Stimulated activated naive CD8-positive, alpha-beta T cell treated with anti-CD3 and anti-CD28 coated beads, Interleukin-15, Interleukin-2, amounts not matched to agents 100 ng/mL and 50 ng/mL, for 24 hours (primary cell): ENCODE measurements around the gene SUSD4.
"Not testable (repeated sequence)": the region's sequence is repeated elsewhere in the genome, so short reads cannot be mapped to it uniquely, and the experiment has no call there.

ENCODE experiments used
- H3K27ac Mint-ChIP-seq: one replicate; pipeline ENCODE4 v1.8.0; 2021; ENCODE audit warnings: mild to moderate bottlenecking, mixed read lengths
- H3K27me3 Mint-ChIP-seq: one replicate; pipeline ENCODE4 v1.8.0; 2021; ENCODE audit warnings: mixed read lengths
- H3K36me3 Mint-ChIP-seq: one replicate; pipeline ENCODE4 v1.8.0; 2021; ENCODE audit warnings: low read depth, mixed read lengths
- H3K4me1 Mint-ChIP-seq: one replicate; pipeline ENCODE4 v1.8.0; 2021; ENCODE audit warnings: low read depth, mixed read lengths
- H3K4me3 Mint-ChIP-seq: one replicate; pipeline ENCODE4 v1.8.0; 2021; ENCODE audit warnings: mild to moderate bottlenecking, mixed read lengths
- H3K9me3 Mint-ChIP-seq: one replicate; pipeline ENCODE4 v1.8.0; 2021; ENCODE audit warnings: mixed read lengths

Gene SUSD4, protein sequence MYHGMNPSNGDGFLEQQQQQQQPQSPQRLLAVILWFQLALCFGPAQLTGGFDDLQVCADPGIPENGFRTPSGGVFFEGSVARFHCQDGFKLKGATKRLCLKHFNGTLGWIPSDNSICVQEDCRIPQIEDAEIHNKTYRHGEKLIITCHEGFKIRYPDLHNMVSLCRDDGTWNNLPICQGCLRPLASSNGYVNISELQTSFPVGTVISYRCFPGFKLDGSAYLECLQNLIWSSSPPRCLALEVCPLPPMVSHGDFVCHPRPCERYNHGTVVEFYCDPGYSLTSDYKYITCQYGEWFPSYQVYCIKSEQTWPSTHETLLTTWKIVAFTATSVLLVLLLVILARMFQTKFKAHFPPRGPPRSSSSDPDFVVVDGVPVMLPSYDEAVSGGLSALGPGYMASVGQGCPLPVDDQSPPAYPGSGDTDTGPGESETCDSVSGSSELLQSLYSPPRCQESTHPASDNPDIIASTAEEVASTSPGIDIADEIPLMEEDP

DNA sequence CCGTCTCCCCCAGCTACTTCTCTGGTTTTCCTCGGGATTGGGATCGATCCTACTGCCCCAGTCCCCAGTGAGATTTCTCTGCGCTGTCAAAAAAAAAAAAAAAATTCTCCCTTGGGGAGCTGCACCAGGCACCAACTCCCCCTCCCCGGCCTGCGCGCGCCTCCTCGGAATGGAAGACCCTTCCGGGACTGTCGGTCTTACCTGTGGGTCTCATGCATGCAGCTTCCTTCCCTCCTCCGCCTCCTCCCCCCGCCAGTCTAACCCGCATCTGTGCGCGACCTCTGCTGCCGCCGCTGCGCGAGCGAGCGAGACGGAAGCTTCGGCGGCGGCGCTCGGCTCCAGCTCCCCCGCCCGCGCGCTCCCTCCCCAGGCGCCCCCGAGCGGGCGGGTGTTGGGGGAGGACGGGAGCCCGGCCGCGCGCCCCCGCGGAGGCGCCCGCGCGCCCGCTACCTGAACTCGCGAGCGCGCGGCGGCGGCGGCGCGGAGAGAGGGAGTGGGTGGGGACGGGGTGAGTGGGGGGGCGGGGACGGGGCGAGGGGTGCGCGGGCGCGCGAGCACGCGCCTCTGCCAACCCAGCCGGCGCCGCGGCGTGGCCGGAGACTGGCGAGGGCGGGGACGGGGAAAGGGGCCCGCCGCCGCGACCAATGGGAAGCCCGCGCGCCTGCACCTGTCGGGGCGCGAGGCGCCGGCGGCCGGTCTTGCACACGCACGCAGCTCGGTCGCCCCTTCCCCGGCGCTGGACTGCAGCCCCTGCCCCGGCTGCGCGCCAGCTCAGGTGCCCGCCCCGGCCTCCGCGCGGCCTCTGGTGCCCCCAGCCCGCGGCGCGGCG lies at the start of gene SUSD4:
Gene SUSD4, minus strand, starts transcription at position 321 of the 829 bp plus-strand sequence. CDS start 751 bp downstream, outside the sequence.
- H3K36me3 Mint-ChIP-seq = no peaks in the 10 kb centered on the region
- H3K27ac Mint-ChIP-seq = no peak within 1 kb of the TSS
- H3K9me3 Mint-ChIP-seq = no peaks in the 10 kb centered on the region
- peaks cover 33% of the 10 kb centered on the region for H3K27me3 Mint-ChIP-seq
- H3K4me1 Mint-ChIP-seq = peaks cover 18% of the 10 kb centered on the region
- peak within 1 kb of the TSS; percentile 77 for H3K4me3 Mint-ChIP-seq

DNA sequence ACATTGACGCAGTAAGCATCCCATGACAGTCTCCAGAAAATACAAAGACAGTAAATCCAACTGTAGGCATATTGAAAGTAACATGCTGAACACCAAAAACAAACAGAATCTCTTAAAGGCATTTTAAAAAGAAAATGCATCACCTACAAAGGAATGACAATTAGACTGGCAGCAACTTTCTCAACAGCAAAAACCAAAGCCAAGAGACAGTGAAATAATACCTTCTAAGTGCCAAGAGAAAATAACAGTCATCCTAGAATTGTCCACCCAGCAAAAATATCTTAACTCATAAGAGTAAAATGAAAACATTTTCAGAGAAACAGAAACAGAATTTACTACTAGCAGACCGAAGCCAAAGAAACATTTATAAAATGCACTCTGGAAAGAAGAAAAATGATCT lies 49.2 kb upstream of the SUSD4 start:
- Mint-ChIP-seq H3K27ac (no peak overlapping the region), H3K4me3 (no peak overlapping the region), H3K27me3 (no peaks in the 10 kb centered on the region), H3K36me3 (no peaks in the 10 kb centered on the region), H3K4me1 (no peaks in the 10 kb centered on the region), H3K9me3 (no peaks in the 10 kb centered on the region)

DNA sequence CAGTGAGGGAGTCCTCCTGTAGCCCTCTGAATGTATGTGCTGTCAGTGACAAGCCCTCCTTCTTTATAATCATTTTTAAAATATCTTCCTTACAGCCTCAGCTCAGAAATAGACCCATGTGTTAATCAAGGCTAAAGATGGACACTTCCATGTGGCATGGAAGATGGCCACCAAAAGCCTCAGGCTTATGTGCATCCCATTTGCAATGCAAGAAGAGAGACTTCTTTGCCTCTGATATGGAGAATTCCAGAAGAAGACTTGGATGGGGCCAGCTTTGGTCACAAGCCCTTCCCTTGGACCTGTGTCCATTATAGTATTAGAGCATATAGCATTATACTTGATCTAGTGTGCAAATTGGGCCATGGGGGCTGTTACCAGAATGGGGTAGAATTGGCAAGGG lies 47.7 kb upstream of the SUSD4 start:
- Mint-ChIP-seq H3K27me3 (no peaks in the 10 kb centered on the region), H3K4me1 (no peaks in the 10 kb centered on the region), H3K36me3 (no peaks in the 10 kb centered on the region), H3K4me3 (no peak overlapping the region), H3K27ac (no peak overlapping the region), H3K9me3 (no peaks in the 10 kb centered on the region)

DNA sequence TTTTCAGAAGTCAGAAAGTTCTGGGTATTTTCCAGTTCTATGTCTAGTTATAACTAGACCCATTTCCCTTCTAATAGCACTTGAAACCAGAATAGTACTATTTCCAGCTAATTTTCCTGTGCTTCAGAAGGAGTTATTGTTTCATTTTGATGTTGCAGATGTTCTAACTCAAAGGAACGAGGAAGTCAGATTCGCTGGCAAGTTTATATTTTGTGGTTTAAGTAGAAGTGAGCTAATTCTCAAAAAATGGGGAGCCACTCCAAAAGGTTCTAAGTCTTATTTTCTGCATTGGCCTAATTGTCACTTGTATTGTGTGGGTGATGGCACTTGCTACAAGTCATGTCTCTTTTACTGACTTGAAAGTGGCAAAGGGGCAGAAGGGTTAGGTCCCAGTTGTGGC lies 47.3 kb upstream of the SUSD4 start:
- no peaks in the 10 kb centered on the region for H3K27me3 Mint-ChIP-seq
- H3K4me3 Mint-ChIP-seq = no peak overlapping the region
- no peaks in the 10 kb centered on the region for H3K36me3 Mint-ChIP-seq
- no peaks in the 10 kb centered on the region for H3K4me1 Mint-ChIP-seq
- no peak overlapping the region for H3K27ac Mint-ChIP-seq
- H3K9me3 Mint-ChIP-seq = no peaks in the 10 kb centered on the region

DNA sequence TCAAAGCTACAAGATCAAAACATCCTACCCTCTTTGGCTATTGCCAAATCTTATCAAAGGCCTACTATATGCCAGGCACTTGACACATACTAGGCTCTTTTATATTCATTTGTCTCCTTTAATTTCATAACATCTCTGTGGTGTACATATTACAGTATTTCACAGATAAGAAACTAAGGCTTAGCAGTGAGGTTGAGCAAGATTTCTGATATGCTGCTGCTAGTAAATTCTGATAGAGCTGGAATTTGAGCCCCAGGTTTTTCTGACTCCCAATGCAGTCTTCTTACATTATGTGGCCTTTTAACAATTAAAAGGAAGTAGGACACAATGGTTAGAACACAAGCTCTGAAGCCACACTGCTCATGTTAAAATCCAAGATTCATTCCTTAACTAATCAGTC lies 46.1 kb upstream of the SUSD4 start:
- Mint-ChIP-seq H3K27ac (no peak overlapping the region), H3K4me1 (peaks cover 2% of the 10 kb centered on the region), H3K36me3 (no peaks in the 10 kb centered on the region), H3K27me3 (no peaks in the 10 kb centered on the region), H3K4me3 (no peak overlapping the region), H3K9me3 (no peaks in the 10 kb centered on the region)

DNA sequence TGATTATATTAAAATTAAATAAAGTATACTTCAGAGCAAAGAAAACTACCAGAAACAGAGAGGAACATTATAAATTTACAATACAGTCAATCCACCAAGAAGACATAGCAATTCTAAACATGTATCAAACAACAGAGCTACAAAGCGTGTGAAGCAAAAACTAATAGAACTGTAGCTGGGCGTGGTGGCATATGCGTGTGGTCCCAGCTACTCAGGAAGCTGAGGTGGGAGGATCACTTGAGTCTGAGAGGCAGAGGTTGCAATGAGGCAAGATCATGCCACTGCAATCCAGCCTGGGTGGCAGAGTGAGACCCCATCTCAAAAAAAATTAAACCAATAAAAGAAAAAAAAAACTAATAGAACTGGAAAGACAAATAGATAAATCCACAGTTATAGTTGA lies 41.5 kb upstream of the SUSD4 start:
- Mint-ChIP-seq H3K9me3 (peaks cover 13% of the 10 kb centered on the region), H3K36me3 (no peaks in the 10 kb centered on the region), H3K27ac (no peak overlapping the region), H3K4me3 (no peak overlapping the region), H3K4me1 (peaks cover 32% of the 10 kb centered on the region), H3K27me3 (no peaks in the 10 kb centered on the region)

DNA sequence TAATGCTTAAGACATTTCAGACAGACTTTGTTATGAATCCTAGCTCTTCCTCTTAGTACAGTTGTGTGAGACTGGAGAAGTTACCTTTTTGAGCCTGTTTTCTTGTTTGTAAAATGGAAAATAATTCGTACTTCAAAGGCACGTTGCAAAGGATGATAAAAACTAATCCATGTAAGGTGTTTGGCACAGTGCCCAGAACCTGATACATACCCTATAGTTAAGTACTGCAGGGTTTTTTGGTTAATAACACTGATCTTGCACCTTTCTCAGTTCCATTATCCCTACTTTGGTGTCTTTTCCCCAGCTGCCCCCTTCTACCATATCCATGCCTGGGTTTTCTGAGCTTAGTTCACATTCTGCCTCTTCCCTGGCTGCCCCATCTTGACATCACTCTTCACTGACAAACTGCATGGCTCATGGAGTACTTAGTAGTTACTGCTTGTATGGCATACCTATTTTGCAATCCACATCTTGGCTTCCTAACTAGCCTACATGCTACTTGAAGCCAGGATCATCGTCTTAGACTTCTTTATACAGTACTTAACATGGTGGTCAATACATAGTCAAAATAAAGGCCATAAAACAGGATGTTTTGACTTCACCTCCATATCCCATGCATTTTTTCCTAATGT lies 39.3 kb upstream of the SUSD4 start:
- Mint-ChIP-seq H3K36me3 (no peaks in the 10 kb centered on the region), H3K4me1 (peaks cover 32% of the 10 kb centered on the region), H3K9me3 (peaks cover 13% of the 10 kb centered on the region), H3K27me3 (no peaks in the 10 kb centered on the region), H3K4me3 (no peak overlapping the region), H3K27ac (no peak overlapping the region)

DNA sequence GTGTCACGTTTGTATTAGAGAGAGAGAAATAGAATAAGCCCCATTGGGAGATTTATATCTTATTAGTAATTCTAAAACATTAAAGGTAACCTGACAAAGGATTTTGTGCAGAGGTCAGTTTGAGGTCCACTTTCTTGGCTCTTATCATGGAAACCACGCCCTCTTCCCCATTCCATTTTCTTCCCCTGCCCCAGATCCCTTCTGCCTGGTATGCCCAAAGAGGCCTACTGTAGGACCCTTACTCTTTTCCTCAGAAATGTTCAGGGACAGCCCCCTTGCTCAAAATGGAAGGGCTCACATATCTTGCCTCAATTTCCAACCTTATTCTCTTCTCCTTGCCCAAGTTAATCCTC lies 38.8 kb upstream of the SUSD4 start:
- peaks cover 13% of the 10 kb centered on the region for H3K9me3 Mint-ChIP-seq

DNA sequence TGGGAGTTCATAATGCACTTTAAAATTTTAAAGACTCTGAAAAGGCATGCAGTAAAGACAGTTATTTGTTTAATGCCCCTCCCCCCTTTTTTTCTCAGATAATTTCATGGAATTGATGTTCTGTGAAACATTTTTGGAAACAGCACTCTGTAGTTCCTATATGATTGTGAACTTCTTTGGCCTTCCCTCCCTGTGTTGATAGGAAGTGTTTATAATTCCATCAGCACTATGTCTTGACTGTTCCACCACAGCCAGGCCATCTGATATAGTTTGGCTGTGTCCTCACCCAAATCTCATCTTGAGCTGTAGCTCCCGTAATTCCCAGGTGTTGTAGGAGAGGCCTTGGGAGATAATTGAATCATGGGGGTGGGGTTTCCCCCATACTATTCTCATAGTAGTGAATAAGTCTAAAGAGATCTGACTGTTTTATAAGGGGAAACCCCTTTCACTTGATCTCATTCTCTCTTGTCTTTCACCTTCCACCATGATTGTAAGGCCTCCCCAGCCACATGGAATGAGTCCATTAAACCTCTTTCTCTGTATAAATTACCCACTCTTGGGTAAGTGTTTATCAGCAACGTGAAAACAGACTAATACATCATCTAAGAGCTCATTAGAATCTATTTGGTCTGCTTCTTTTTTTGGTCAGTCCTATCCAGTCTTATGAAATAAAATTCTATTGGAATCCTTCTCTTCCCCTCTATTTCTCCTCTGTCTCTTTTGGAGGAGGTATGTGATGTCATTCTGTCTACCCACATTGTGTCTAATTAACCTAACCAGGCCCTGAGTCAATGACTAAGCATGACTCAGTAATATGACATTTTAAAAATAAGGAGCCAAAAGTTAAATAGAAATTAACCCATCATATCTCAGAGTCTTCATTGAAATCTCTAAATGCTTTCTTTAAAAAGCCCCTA lies 38.2 kb upstream of the SUSD4 start:
- H3K4me3 Mint-ChIP-seq = no peak overlapping the region
- H3K9me3 Mint-ChIP-seq = peaks cover 13% of the 10 kb centered on the region
- peaks cover 32% of the 10 kb centered on the region for H3K4me1 Mint-ChIP-seq
- no peaks in the 10 kb centered on the region for H3K36me3 Mint-ChIP-seq
- peak overlapping the region; percentile 21 for H3K27ac Mint-ChIP-seq
- no peaks in the 10 kb centered on the region for H3K27me3 Mint-ChIP-seq

More for the DNA sequence above, 38.8 kb upstream of the SUSD4 start:
- Mint-ChIP-seq H3K4me1 (peaks cover 32% of the 10 kb centered on the region), H3K4me3 (no peak overlapping the region), H3K36me3 (no peaks in the 10 kb centered on the region), H3K27ac (peak overlapping the region; percentile 21), H3K27me3 (no peaks in the 10 kb centered on the region)

DNA sequence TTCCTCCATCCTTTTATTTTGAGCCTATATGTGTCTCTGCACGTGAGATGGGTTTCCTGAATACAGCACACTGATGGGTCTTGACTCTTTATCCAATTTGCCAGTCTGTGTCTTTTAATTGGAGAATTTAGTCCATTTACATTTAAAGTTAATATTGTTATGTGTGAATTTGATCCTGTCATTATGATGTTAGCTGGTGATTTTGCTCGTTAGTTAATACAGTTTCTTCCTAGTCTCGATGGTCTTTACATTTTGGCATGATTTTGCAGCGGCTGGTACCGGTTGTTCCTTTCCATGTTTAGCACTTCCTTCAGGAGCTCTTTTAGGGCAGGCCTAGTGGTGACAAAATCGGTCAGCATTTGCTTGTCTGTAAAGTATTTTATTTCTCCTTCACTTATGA lies 35.4 kb upstream of the SUSD4 start:
- not testable (repeated sequence) for H3K4me3 Mint-ChIP-seq, H3K36me3 Mint-ChIP-seq, H3K27ac Mint-ChIP-seq, H3K27me3 Mint-ChIP-seq
- Mint-ChIP-seq H3K9me3 (peaks cover 16% of the 10 kb centered on the region), H3K4me1 (peaks cover 26% of the 10 kb centered on the region)

DNA sequence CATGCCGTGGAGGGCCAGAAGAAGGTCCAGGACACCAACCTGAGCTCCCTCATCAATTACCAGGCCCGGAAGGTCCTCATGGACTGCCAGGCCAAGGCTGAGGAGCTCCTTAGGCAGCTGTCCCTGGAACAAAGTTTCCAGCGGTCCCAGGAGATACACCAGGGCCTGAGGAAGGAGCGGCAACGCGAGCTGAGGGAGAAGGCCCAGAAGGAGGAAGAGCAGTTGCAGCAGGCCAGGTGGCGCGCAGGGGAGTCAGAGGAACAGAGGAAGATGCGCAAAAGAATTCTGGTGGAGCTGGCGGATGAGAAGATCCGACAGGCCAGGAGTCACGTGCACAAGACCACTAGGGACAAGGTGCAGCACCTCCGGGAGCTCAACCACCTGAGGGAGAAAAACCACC lies 30.7 kb upstream of the SUSD4 start:
- Mint-ChIP-seq H3K4me1 (no peaks in the 10 kb centered on the region), H3K27ac (no peak overlapping the region), H3K4me3 (no peak overlapping the region), H3K36me3 (no peaks in the 10 kb centered on the region), H3K9me3 (peaks cover 3% of the 10 kb centered on the region), H3K27me3 (peaks cover 31% of the 10 kb centered on the region)

DNA sequence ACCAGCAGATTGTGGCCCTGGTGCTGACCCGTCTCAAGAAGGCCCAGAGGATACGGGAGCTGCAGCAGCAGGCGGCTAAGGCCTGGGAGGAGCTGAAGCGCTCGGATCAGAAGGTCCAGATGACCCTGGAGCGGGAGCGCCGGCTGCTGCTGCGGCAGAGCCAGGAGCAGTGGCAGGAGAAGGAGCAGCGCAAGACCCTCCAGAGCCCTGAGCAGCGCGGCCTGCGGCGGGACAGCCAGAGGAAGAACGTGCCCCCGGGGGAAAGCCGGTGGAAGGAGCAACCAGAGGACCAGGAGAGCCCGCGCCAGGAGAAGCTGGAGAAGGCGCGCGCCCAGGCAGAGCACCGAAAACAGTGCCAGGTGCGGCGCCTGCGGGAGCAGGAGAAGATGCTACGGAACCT lies 30.3 kb upstream of the SUSD4 start:
- Mint-ChIP-seq H3K27me3 (peaks cover 31% of the 10 kb centered on the region), H3K4me1 (no peaks in the 10 kb centered on the region), H3K9me3 (peaks cover 3% of the 10 kb centered on the region), H3K36me3 (no peaks in the 10 kb centered on the region), H3K4me3 (no peak overlapping the region), H3K27ac (no peak overlapping the region)

DNA sequence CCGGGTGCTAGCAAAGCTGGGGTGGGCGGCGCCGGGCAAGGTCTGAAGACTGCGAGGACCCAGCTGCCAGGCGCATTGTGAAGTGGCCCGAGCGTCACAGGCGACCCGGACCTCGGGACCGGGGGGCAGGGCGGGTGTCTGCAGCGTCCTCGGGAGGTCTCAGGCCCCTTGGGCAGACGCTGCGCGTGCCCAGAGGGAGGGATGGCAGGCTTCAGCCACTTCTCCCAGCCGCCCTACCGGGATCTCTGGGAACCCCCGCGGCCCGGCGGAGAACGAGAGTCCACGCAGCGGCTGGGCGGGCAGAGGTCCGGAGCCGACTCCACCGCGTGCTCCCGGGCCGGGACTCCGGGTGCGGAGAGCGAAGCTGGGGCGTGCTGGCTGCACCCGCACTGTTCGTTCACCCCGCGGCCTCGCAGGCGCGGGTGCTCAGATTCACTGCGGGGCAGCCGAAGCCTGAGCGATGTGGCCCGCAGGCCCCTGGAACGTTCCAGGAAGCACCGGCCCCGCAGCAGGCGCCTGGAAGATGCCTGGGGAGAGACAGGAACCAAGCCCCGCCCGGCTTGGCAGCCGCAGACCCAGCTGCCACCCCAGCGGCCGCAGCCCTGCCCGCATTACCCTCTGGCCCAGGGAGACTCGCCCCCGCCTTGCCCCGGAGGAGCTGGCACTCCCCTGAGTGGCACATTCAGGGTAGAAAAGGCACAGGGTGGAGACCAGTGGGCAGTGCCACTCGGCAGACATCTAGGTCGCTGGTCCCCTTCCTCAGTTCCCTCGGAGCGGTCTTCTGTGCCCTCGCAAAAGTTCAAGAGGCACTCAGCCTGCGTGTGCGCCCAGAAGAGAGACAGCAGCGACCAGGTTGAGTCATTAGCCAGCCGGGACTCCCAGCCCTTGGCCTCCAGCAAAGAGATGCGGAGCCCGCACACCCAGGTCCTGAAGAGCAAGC lies 29.6 kb upstream of the SUSD4 start, which contains the start of gene CCDC185:
Gene CCDC185, plus strand, starts transcription at position 141 of the 940 bp plus-strand sequence. Its CDS starts 61 bp downstream, at position 202.
- H3K27ac Mint-ChIP-seq = no peak within 1 kb of the TSS
- H3K4me3 Mint-ChIP-seq = no peak within 1 kb of the TSS

More for the DNA sequence above, 29.6 kb upstream of the SUSD4 start, which contains the start of gene CCDC185:
- no peaks in the 10 kb centered on the region for H3K4me1 Mint-ChIP-seq
- H3K27me3 Mint-ChIP-seq = peaks cover 31% of the 10 kb centered on the region
- no peaks in the 10 kb centered on the region for H3K36me3 Mint-ChIP-seq
- H3K9me3 Mint-ChIP-seq = peaks cover 3% of the 10 kb centered on the region
